Effector CD8-positive, alpha-beta T cell (primary cell): Measurements from ENCODE around the gene CTDSPL.
"Not testable (repeated sequence)": the region's sequence is repeated elsewhere in the genome, so short reads cannot be mapped to it uniquely, and the experiment has no call there.

Source experiments
- DNase-seq: peaks from one replicate; lab custom pipeline; 2025; lab: John Stamatoyannopoulos, UW

The CTDSPL gene

DNA sequence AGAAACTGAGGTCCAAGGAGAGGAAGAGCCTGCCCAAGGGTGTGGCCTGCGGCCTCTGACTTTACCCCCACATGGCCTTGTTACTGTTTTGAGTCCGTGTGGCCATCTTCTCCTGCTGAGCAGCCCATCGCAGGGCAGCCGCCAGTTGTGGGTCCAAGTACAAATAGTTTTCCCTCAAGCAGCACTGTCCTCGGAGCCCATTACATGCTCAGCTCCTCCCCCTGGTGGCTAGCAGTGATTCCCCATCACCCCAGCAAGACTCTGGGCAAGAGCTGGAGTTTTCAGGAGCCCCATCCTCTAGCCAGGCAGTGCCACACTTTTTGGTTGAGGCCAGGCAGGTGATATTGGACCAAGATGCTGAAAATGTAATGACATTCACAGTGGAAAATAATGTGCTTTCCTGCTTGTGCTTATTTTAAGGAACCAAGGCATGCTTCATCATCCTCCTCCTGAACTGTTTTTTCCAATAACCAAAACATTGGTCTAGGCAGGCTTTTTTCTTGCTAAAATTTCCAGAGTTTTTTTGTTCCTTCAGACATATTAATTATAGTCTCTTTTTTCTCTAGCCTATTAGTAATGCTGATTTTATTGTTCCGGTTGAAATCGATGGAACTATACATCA is 105.7 kb downstream of the CTDSPL start:
- DNase-seq = peak; percentile 39

DNA sequence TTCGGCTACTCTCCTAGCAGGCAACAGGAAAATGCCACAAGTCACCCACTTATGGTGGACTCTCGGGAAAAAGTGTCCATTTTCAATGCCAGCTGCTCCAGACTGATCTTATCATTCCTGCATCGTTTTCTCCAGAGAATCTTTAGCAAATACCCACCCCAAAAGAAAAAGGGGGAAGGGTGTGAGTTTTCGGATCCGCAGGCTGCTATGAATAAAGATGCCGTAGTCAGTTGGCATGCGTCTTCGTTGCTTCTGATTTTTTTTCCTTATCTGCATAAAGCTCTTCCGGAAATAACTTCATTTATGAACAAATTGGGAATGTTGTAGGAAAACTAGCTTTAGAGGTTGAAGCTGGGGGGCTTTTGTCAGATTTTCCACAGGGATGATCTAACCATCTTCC is 106.5 kb downstream of the CTDSPL start:
- DNase-seq = no peak

DNA sequence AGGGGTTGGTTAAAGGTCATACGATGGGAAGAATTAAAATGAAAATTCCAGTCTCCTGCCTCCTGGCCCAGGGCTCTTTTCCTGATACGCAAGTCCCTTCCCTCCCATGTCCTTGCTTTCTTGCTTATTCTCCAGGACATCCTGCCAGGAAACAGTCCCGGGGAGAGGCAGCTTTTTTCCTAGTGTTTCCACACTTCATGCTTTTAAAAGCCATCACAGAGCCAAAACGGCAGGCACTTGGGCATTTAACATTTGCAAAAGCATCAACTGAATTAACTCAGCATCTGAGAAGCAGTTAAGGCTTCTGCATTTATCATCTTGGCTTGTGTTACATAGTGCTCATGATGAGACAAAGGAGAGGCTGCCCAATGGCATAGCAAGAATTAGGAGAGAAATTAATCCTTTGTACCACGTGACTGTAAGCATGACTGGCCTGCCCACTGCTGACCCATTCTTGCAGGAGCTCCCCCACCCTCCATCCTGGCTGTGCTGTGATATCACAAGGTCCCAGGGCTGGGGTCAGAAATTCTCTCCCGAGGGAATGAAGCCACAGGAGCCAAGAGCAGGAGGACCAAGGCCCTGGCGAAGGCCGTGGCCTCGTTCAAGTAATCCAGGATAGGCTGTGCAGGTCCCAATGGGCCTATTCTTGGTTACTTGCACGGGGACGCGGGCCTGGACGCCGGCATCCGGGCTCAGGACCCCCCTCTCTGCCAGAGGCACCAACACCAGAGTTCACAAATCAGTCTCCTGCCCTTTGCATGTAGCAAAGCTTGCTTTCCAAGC is 107.3 kb downstream of the CTDSPL start:
- DNase-seq = no peak

DNA sequence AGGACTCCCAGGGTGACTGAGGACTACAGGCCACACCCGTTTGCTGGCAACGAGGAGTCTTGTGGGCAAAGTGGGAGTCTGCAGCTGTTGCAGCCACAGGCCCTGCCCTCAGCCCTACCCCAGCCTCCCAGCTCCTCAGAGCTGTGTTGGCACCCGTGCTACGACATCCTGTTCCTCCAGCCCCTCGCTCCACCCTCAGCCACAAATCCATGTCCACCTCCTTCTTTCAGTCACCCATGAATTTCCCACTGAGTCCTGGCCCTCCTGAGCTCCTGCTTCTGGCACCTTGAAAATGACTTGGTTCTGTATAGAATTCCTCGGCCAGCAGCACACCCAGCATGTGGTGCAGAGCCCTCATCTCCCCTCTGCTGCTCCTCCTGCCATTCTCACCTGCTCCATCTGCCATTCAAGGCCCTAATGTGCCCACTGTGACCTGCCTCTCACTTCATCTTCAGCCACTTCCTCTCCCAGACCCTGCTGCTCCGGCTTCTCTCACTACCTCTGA is 108.0 kb downstream of the CTDSPL start:
- no peak for DNase-seq

DNA sequence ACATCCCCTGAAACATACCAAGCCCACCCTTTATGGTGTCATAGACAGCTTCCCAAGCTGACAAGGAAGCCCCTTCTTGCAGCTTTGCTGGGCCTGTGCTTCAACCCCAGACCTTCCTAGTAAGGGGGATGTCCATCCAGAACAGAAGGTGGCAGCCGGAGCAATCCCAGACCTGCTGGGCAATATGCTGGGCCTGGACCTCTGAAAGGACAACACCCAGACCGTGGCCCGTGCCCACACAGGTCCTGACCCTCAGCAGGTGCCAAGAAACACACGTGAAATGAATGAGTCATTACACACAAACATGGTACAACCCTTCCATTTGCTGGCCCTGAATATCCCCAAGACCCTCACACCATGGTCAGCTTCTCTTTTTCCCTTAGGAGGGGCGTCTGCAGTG is 109.1 kb downstream of the CTDSPL start:
- no peak for DNase-seq

DNA sequence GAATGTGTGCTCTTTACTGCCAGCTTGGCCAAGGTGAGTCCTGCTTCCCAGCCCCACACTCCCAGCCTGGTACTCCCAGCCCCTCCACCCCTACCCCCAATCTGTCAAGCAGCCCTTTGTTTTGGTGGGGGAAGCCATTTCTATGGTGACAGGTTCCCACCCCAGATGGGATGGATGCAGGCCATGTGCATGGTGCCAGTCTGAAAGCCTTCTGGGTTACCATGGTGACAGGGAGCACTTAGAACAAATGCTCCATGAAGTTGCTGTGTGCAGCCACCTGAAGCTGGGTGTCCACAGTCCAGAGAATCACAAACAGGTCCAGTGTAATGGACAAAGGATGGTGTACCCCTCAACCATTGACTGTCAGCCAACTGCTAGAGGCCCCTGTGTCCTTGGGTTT is 109.8 kb downstream of the CTDSPL start:
- no peak for DNase-seq

DNA sequence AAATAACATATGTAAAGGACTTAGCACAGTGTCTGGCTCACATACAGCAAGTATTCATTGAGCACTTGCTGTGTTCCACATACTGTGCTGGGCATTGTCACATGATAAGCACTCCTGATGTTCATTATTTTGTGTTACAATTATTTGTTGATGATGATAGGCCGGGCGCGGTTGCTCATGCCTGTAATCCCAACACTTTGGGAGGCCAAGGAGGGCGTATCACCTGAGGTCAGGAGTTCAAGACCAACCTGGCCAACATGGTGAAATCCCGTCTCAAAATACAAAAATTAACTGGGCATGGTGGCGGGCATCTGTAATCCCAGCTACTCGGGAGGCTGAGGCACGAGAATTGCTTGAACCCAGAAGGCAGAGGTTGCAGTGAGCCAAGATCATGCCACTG is 110.4 kb downstream of the CTDSPL start:
- not testable (repeated sequence) for DNase-seq

DNA sequence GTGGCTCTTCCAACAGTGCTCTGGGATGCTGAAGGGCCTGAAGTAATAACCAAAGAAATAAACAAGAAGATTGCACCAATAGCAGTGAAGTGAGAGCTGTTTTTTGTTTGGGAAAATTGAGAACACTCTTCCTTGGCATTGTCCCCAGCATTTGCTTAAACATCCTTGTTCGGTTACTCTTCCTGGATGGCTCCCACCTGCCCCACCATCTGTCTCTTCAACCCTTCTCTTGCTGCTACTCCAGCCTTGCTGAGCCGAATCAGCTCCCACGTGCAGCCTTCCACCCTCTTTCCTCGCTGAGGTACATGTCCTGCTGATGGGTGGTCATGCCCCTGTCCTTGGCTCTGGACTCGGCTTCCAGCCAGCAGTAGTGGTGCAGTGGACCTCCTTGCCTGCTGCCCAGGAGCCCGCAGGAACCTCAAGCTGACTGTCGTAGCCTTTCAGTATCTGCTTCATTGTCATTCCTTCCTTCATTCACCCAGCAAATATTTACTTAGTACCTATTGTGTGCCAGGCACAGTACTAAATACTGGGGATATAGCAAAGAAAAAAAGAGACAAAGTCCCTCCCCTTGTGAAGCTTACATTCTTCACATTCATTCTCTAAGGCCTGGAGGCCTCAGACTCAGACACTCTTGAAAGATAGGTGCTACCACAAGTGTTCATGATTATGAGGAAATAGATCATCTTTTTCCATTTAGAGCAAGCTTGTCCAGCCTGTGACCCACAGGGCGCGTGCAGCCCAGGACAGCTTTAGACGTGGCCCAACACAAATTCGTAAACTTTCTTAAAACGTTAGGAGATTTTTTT is 111.8 kb downstream of the CTDSPL start:
- DNase-seq = no peak

DNA sequence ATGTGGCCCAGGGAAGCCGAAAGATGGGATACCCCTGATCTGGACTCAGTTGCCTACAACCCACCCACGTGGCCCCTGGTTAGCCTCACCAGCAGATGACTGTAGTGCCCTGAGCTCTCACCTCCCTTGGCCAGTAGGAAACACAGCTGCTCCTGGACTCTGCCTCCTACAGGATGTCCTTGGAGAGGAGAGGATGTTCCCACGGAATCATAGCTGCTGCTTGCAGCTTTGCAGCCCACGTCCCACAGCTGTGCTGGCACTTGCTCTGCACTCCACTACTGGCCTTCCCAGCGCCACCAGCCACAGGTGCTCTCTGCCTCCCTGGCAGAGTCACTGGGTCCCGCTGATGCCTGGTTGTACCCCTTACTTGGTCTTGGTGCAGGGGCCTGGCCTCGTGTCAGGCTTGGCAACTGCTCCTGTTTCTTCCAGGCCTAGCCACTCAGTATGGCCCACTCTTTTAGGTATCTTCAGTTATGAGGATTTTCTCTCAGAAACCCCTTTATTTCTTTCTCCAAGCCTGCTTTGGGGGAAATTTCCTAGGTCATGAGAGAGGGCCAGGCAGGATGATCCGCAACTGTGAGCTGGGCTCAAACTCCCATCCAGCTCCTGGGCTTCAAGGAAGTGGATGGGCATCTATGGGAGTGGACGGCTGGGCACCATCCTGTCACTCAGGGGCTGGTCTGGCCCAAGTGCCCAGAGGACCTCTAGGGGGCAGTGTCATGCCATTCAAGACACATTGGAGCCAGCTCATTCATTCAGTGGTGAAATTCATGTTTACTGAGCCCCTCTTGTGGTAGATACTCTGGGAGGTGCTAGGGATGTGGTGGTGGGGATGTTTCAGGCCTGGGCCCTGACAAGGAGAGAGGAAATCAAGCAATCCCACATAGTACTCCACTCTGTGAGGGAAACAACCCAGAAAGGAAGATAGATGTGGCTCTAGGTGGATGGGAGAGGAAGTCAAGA is 112.7 kb downstream of the CTDSPL start:
- DNase-seq = peak; percentile 57

DNA sequence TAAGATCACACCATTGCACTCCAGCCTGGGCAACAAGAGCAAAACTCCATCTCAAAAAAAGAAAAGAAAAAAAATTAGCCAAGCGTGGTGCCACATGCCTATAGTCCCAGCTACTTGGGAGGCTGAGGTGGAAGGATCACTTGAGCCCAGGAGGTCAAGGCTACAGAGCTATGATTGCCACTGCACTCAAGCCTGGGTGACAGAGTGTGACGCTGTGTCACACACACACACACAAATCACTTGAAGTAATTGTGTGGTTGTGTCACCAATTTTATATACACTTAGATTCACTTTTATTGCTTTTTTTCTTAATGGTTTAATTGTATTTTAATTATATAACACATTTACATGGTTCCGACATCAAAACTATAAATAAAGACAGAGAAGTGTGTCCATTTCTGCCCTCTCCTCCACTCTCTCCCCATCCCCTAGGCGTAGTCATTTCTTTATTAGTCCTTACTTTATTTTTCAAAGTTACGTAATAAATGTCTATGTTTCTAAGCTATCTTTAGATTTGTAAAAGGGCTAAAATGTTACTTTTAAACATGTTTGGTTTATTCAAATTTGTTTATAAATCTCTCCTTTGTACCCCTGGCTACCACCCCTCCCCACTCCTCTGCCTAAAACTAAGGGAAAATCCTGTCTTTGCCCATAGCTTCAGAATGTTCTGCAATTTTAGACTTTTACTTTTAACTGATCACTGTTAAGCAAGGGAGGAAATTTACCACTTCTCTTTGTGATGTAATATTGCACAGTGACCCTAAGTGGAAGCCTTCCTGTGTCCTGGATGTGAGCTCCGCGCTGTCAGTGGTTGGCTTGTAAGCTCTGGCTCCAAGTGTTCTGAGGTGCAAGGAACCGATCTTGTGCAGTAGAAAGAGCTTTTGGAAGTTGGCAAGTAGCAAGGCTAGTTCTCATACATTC is 118.1 kb downstream of the CTDSPL start:
- DNase-seq = no peak

DNA sequence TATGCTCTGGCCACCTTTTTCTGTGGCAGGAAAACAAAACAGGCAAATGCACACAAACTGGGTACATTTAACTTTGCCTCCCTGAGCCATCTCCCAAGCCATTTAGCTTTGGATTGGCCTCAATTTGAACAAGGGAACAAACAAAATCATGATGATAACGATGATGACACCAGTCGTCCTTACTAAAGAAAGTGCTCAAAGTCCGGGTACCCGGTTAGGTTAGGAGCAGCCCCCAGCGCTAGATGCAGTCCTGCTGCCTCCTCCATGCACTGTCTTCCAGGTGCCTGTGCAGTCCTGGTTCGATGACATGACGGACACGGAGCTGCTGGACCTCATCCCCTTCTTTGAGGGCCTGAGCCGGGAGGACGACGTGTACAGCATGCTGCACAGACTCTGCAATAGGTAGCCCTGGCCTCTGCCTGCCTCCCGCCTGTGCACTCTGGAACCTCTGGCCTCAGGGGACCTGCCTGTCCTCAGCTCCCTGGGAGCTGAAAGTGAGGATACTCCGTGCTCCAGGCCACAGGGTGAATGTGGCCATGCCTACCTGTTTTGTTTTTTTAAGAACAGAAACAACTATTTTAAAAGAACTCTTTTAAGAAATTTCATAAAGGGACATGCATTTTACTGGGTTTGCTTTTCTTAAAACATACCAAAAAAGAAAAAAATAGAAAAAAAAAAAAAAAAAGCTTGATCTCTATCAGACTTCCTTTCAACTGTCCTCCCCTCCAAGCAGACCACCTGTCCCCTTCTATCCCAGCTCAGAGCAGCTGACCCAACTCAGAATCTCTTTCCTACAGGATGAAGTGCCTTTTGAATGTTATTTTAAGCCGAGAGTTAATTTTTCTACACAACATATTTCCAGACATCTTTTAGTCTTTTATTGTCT is 119.0 kb downstream of the CTDSPL start:
- no peak for DNase-seq

DNA sequence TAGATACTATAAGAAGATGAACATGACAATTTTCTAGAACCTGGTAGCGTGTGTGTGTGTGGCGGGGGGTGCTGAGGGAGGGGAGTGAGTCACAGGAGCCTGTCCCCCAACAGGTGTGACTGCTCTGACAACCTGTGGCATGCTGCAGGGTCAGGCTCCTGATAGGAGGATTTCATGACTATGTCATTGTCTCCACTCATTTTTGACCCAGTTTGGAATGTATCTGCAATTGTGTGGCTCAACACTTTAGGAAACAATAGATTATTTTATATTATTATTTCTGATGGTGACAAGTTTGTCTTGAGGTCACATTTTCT is 119.6 kb downstream of the CTDSPL start:
- DNase-seq = no peak

DNA sequence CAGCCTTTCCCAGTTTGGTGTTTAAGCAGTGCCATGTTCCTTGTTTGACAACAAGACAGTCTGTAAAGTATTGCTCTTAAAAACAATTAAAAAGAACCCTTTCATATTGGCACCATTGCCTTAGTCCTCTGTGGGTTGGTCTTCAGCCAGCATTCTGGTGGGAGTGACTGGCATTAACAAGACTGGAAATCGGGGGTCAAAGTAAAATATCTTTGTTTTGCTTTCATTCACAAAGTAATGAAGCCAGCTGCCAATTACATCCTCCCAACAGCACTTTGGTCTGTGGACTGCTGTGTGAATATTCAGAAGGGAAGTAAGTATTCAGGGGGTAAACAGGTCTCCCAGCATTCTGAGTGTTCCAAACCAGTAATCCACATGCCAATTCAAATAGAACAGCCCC is 120.7 kb downstream of the CTDSPL start:
- no peak for DNase-seq

DNA sequence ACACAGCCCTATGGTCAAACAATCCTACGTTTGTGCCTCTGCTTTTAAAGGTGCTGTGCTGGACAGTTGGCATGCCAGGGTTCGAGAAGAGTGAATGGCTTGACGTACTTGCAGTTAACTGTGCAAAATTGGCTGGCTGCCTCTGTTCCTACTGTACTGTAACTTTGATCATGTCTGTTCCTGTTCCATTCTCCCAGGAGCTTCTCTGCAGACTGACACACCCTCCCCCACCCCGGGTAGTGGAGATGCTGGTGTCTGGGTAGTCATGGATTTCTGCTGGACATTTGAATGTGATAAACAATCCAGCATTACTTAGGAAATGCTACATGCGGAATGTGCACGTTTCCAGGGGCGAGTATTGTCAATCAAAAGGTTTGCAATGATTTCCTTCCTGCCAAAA is 122.4 kb downstream of the CTDSPL start:
- no peak for DNase-seq

DNA sequence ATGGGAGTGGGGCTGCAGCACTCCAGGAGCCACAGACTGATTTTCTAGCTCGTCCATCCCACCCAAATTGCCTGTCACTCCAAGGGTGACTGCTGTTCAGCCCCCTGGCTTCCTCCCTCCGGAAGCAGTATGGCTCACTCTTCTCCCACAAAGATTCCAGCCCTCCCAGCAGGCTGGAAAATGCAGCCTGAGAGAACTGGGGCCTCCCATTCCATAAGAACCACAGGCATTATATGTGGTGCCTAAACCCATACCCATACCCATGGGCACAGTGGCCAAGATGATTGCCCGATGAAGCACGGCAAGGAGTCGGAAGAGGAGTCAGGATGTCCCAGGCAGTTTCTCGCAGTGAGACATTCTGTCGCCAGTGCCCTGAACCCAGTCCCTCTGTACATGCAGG is 122.9 kb downstream of the CTDSPL start:
- DNase-seq = no peak

DNA sequence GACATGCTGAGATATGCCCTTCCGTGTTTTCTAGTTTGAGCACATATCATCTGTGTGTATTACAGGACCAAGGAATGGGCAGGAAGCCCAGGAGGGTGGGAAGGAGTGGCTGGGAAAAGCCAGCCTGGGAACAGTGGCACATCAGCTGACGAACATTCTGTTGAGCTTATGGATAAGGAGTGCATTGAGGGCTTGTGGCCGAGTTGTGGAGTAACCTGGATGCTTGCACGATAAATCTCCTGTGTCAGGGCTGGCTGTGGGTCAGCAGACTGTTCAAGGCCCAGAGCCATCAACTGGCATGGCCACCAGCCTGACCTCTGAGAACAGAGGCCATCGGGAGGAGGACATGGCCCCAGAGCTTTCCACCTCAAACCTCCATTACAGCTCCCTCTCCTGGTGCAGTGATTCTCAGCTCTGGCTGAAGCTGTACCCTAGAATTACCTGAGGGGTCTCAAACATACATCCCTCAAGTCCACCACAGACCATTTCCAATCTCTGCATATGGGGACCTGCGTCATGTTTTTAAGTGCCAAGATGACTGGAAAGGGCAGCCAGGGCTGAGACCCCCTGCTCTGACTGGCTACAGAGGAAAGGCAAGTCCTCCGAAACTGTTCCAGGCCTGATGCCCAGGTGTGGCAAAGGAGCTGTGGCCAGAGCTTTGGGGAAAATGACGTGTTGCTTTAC is 124.1 kb downstream of the CTDSPL start:
- no peak for DNase-seq

DNA sequence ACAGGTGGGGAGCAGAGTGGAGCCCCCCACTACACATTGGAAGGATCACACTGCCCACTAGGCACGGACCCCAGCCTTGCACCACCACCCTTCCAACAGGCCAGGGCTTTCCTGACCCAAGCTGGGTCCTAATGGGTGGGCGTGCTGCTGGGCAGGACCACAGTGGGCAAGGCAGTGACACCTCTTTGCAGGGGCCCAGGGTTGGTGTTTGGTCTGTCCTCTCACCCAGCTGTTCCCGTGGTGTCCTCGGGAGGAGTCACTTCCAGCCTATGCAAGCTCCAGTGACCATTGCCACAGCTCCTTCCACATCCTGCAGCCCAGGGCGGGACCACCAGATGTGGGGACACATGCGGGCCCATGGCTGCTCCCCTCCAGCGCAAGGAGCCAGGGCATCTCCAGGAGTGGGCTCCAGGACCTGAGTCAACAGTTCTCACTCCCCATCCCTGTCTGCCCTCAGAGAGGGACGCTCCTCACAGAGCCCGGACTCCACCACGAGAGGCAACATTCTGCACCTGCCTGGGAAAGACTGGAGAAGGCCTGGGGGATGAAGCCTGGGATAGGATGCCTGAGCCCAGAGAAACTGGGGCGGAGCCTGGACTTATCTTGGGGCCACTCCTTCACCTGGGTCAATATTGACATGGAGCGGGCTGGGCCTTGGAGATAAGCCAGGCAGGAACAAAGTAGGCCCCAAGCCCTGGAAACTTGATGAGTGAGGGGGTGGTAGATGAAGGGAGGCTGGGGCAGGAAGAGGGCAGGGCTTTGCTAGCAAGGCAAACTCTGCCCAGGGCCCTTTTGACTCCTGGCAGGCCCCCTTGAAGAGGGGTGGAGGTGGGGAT is 125.0 kb downstream of the CTDSPL start:
- no peak for DNase-seq

DNA sequence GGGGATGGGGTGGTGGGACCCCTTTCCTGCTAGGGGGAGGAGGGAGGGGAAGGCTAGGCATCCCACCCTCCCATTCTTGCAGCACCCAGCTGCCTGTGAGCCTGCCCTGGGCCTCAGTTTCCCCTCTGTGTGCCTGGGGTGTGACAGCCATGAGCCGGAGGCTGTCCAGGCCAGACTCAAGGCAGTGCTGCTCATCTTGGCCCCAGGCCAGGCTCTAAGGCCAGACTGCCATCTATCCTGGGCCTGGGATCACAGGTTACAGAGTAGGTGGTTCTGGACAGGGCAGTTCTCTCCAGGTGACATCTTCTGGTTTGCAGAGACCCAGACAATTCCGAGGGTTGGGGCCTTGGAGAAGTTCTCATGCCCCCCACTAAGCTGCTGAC is 125.6 kb downstream of the CTDSPL start:
- no peak for DNase-seq
